ENCODE measurements around the gene ZNF768. TPM values are rescaled to one million over a fixed set of nuclear protein-coding genes. Genes with fewer than 3 reads are reported as not detected.

ZNF768 gene
- total and polyA plus RNA-seq, 2 donors (not counting 1 experiment from before 2014, with no cell fraction given) = 8.2 to 23.9 TPM

DNA sequence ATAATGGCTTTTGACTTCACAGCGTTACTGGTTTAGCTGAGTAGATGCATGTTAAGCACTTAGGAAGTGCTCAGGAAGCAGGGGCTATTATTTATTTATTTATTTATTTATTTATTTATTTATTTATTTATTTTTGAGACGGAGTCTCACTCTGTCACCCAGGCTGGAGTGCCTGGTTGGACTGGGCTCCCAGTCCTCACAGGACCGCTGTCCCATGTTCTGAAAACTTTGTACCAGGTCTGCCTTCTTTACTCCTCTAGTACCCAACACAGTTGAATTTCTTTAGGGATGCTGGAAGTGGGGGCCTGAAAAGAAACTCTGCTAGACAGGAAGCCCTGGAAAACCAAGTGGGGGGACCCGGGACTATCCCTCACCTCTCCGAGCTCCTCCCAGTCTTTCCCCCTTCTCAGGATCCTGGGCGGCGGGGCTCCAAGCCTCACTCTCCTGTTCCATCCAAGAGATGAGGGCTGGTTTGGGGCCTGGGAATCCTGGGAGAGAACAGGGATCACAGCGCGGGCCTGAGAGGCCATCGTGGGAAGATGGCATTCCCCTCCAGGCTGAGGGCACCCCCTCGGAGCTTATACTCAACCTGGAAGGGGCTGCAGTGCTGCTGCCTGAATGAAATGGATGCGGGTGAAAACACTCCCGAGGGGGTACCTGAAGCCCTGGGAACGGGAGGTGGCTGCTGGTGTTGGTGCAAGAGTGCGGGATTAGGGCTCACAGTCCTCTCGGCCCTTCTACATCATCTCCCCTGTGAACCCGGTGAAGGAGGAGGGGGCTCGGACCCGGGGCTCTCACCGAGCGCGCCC lies 44.5 kb upstream of the ZNF768 start:
- H3K27ac ChIP-seq (ENCODE audit: insufficient read depth, low read length) = peak overlapping the region; percentile 69
- peak overlapping the region; percentile 54 to 78 (median 71) for H3K4me3 ChIP-seq (replicated peaks in 1 of 4; ENCODE audit: control extremely low read depth in 1 of 4, insufficient read depth in 1 of 4, low read depth in 3 of 4, low read length in 4 of 4)
- no peaks in the 10 kb centered on the region for H4K20me1 ChIP-seq (ENCODE audit: control insufficient read depth, extremely low read depth, insufficient read depth, low read length)
- H3K36me3 ChIP-seq (ENCODE audit: control insufficient read depth, insufficient read depth, low read length) = no peaks in the 10 kb centered on the region
- peak overlapping the region; percentile 49 for H2AFZ ChIP-seq (ENCODE audit: low read length)
- H3K4me2 ChIP-seq (ENCODE audit: extremely low read depth, insufficient read depth, low read length) = peak overlapping the region; percentile 98
- peaks cover 3% of the 10 kb centered on the region for H3K4me1 ChIP-seq (ENCODE audit: control insufficient read depth, extremely low read depth, insufficient read depth, low read length)
- peak overlapping the region; percentile 68 for H3K9ac ChIP-seq (ENCODE audit: insufficient read depth, low read length)
- TF ChIP-seq, protein P1, sequence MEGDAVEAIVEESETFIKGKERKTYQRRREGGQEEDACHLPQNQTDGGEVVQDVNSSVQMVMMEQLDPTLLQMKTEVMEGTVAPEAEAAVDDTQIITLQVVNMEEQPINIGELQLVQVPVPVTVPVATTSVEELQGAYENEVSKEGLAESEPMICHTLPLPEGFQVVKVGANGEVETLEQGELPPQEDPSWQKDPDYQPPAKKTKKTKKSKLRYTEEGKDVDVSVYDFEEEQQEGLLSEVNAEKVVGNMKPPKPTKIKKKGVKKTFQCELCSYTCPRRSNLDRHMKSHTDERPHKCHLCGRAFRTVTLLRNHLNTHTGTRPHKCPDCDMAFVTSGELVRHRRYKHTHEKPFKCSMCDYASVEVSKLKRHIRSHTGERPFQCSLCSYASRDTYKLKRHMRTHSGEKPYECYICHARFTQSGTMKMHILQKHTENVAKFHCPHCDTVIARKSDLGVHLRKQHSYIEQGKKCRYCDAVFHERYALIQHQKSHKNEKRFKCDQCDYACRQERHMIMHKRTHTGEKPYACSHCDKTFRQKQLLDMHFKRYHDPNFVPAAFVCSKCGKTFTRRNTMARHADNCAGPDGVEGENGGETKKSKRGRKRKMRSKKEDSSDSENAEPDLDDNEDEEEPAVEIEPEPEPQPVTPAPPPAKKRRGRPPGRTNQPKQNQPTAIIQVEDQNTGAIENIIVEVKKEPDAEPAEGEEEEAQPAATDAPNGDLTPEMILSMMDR (conservative IDR thresholded peaks at IDR 0.05 in 1 of 2, IDR thresholded peaks at IDR 0.05 in 1 of 2; ENCODE audit: low read depth in 1 of 2, low read length in 2 of 2) = no peak
- H3K9me3 ChIP-seq (ENCODE audit: control insufficient read depth, insufficient read depth, low read depth, low read length) = no peaks in the 10 kb centered on the region
- DNase-seq (ENCODE audit: low read depth in 2 of 2) = peak; percentile 20 to 32
- no peaks in the 10 kb centered on the region for H3K79me2 ChIP-seq (ENCODE audit: control insufficient read depth, insufficient read depth, low read length)
- peaks cover 5% of the 10 kb centered on the region for H3K27me3 ChIP-seq (ENCODE audit: control insufficient read depth, insufficient read depth, low read length)

DNA sequence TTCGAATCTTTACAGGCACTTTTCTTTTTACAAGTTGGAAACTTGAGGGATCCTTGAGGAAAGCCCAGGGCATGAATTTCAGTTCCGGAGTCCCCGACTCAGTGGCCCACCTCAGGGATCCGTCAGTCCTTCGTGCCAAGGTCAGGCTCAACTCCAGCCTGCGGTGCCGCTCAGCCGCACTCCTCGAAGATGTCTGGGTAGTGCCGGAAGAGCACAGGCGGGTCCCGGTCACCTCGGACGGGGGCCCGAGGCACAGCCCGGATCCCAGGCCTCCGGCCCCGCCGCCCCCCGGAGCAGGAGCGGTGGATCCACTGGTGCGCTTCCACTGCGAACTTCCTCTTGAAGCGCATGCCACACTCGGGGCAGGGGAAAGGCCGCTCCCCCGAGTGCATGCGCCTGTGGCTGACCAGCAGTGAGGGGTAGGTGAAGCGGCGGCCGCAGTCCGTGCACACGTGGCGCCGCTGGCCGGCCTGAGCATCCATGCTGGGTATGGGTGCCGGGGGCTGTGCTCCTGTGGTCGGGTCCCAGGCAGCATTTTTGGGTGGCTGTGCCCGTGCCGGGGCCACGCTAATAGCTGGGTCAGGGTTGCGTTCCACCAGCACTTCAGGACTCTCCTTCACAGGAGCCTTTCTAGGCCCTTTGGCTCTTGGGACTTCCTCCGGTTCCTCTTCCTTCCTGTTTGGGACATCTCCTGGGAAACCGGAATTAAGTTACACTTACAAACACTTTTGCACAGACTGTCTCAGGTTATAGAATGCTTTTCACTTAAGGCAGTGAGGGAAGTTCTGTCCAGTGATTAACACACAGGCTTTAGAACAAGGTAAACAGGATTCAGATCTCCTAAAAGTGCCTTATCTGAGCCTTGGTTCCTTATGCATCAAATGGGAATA lies 43.6 kb upstream of the ZNF768 start:
- DNase-seq (ENCODE audit: low read depth in 2 of 2) = no peak
- no peak overlapping the region for H3K4me3 ChIP-seq (replicated peaks in 1 of 4; ENCODE audit: control extremely low read depth in 1 of 4, insufficient read depth in 1 of 4, low read depth in 3 of 4, low read length in 4 of 4)
- TF ChIP-seq, protein P1 (conservative IDR thresholded peaks at IDR 0.05 in 1 of 2, IDR thresholded peaks at IDR 0.05 in 1 of 2; ENCODE audit: low read depth in 1 of 2, low read length in 2 of 2) = no peak
- no peak for TF ChIP-seq EZH2 (IDR thresholded peaks at IDR 0.05; ENCODE audit: low read length, missing control alignments)
- no peaks in the 10 kb centered on the region for H3K79me2 ChIP-seq (ENCODE audit: control insufficient read depth, insufficient read depth, low read length)
- no peaks in the 10 kb centered on the region for H3K36me3 ChIP-seq (ENCODE audit: control insufficient read depth, insufficient read depth, low read length)
- no peaks in the 10 kb centered on the region for H4K20me1 ChIP-seq (ENCODE audit: control insufficient read depth, extremely low read depth, insufficient read depth, low read length)
- H3K4me2 ChIP-seq (ENCODE audit: extremely low read depth, insufficient read depth, low read length) = no peak overlapping the region
- H3K4me1 ChIP-seq (ENCODE audit: control insufficient read depth, extremely low read depth, insufficient read depth, low read length) = peaks cover 3% of the 10 kb centered on the region
- no peak overlapping the region for H3K9ac ChIP-seq (ENCODE audit: insufficient read depth, low read length)
- H3K27me3 ChIP-seq (ENCODE audit: control insufficient read depth, insufficient read depth, low read length) = peaks cover 5% of the 10 kb centered on the region
- no peak overlapping the region for H2AFZ ChIP-seq (ENCODE audit: low read length)
- H3K9me3 ChIP-seq (ENCODE audit: control insufficient read depth, insufficient read depth, low read depth, low read length) = no peaks in the 10 kb centered on the region
- H3K27ac ChIP-seq (ENCODE audit: insufficient read depth, low read length) = no peak overlapping the region

DNA sequence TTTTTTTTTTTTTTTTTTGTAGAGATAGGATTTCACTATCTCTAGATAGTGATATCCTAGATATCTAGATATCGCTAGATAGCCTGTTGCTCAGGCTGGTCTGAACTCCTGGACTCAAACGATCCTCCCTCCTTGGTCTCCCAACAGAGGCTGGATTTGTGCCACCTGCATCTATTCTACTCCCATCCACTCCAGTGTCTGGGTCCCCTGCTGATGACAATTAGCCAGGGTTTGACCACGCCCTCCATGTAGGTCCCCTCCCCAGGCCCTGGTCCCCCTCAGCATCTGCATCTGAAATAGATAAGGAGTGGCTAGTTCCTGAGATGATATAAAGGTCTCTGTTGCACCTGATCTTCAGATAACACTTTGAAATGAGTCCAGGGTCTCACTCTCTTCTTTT lies 42.9 kb upstream of the ZNF768 start:
- Histone ChIP-seq H3K36me3 (ENCODE audit: control insufficient read depth, insufficient read depth, low read length) (no peaks in the 10 kb centered on the region), H3K27ac (ENCODE audit: insufficient read depth, low read length) (no peak overlapping the region), H3K4me2 (ENCODE audit: extremely low read depth, insufficient read depth, low read length) (no peak overlapping the region), H3K4me1 (ENCODE audit: control insufficient read depth, extremely low read depth, insufficient read depth, low read length) (peaks cover 3% of the 10 kb centered on the region), H2AFZ (ENCODE audit: low read length) (no peak overlapping the region), H4K20me1 (ENCODE audit: control insufficient read depth, extremely low read depth, insufficient read depth, low read length) (no peaks in the 10 kb centered on the region), H3K4me3 (replicated peaks in 1 of 4; ENCODE audit: control extremely low read depth in 1 of 4, insufficient read depth in 1 of 4, low read depth in 3 of 4, low read length in 4 of 4) (no peak overlapping the region), H3K27me3 (ENCODE audit: control insufficient read depth, insufficient read depth, low read length) (peaks cover 5% of the 10 kb centered on the region), H3K79me2 (ENCODE audit: control insufficient read depth, insufficient read depth, low read length) (no peaks in the 10 kb centered on the region), H3K9ac (ENCODE audit: insufficient read depth, low read length) (no peak overlapping the region), H3K9me3 (ENCODE audit: control insufficient read depth, insufficient read depth, low read depth, low read length) (no peaks in the 10 kb centered on the region)
- no peak for DNase-seq (ENCODE audit: low read depth in 2 of 2)
- TF ChIP-seq, protein P1 (conservative IDR thresholded peaks at IDR 0.05 in 1 of 2, IDR thresholded peaks at IDR 0.05 in 1 of 2; ENCODE audit: low read depth in 1 of 2, low read length in 2 of 2) = no peak
- no peak for TF ChIP-seq EZH2 (IDR thresholded peaks at IDR 0.05; ENCODE audit: low read length, missing control alignments)
